Smooth muscle cell (in vitro differentiated cells): ENCODE data around the gene FBN3. TPM values are rescaled to one million over a fixed set of nuclear protein-coding genes. Genes with fewer than 3 reads are reported as not detected.

Experiments
- DNase-seq: peaks from one replicate; lab custom pipeline; 2025; ENCODE audit not compliant: unreplicated experiment; lab: John Stamatoyannopoulos, UW
- H2AFZ ChIP-seq: fragments of 200-600 bp; sonication (generic); 2 replicates; pipeline ENCODE4 v1.6.0; 2016; ENCODE audit warnings: antibody characterized with exemption, low read depth, mild to moderate bottlenecking
- H3F3A ChIP-seq: fragments of 200-600 bp; sonication (generic); 2 replicates; pipeline ENCODE4 v1.6.0; 2017; ENCODE audit warnings: antibody characterized with exemption, low read depth
- H3K27ac ChIP-seq: fragments of 200-600 bp; sonication (generic); 2 replicates; pipeline ENCODE4 v1.5.1; 2016; ENCODE audit warnings: low read depth, mild to moderate bottlenecking
- H3K27me3 ChIP-seq: fragments of 200-600 bp; sonication (generic); 2 replicates; pipeline ENCODE4 v1.6.1; 2016; ENCODE audit warnings: low read depth, mild to moderate bottlenecking
- H3K36me3 ChIP-seq: fragments of 200-600 bp; sonication (generic); 2 replicates; pipeline ENCODE4 v1.5.1; 2016; ENCODE audit warnings: low read depth
- H3K4me1 ChIP-seq: fragments of 200-600 bp; sonication (generic); 2 replicates; pipeline ENCODE4 v1.5.1; 2016; ENCODE audit warnings: low read depth
- H3K4me2 ChIP-seq: fragments of 200-600 bp; sonication (generic); 2 replicates; pipeline ENCODE4 v1.6.0; 2016; ENCODE audit warnings: mild to moderate bottlenecking
- H3K4me3 ChIP-seq: fragments of 200-600 bp; sonication (generic); 2 replicates; pipeline ENCODE4 v1.5.1; 2016; ENCODE audit warnings: mild to moderate bottlenecking
- H3K79me2 ChIP-seq: fragments of 200-600 bp; sonication (generic); 2 replicates; pipeline ENCODE4 v1.6.0; 2016; ENCODE audit warnings: low read depth, mild to moderate bottlenecking
- H3K9ac ChIP-seq: fragments of 200-600 bp; sonication (generic); 2 replicates; pipeline ENCODE4 v1.6.0; 2016; ENCODE audit warnings: low read depth
- H3K9me3 ChIP-seq: fragments of 200-600 bp; sonication (generic); replicated peaks from 2 replicates; pipeline ENCODE4 v1.5.1; 2016; ENCODE audit warnings: low read depth
- H4K20me1 ChIP-seq: fragments of 200-600 bp; sonication (generic); 2 replicates; pipeline ENCODE4 v1.6.0; 2016; ENCODE audit warnings: low read depth
- WGBS: methylation state at CpG from one replicate; pipeline ENCODE4 v1.1.7; 2016; ENCODE audit warnings: low lambda C conversion rate; 5-methylcytosine and 5-hydroxymethylcytosine counted together
- polyA plus RNA-seq: library from polyadenylated mRNA; unstranded; fragments of >200 nt; fragmentation: Nextera tagmentation; extraction: Ambion mirVana; gene quantifications from 2 replicates; pipeline ENCODE4 v1.2.1, GENCODE V29; 2016
- total RNA-seq: library from RNA; depleted of rRNA; stranded (reverse); fragments of >200 nt; gene quantifications from 2 replicates; pipeline ENCODE4 v1.2.3, GENCODE V29; 2014
- TF ChIP-seq, protein P1 (sequence below): fragments of 200-600 bp; sonication (generic); IDR thresholded peaks from 2 replicates; pipeline ENCODE4 v1.5.1; 2017; ENCODE audit warnings: borderline replicate concordance, mild to moderate bottlenecking, antibody characterized with exemption; ENCODE audit not compliant: insufficient read depth, poor library complexity, severe bottlenecking

FBN3 gene
- total and polyA plus RNA-seq, 2 experiments from 2014 or later = not detected

DNA sequence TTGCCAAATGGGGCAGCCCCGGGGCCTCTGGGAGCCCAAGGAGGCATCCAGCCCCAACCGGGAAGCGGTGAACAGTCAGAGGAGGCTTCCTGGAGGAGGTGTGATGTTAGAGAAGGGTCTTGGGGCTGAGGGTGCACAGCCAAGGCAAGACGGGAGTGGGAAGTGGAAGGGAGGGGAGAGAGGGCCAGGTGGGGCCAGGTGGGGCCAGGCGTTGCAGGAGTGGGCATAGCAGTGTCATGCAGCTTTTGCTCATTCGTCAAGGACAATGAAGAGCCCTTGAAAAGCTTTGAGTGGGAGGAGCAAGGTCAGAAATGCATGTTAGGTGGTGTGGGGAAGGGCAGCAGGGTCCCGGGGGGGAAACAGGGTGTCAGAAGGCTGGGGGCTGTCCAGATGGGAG lies 1.8 kb downstream of the FBN3 start:
- H3K9me3 ChIP-seq = no peaks in the 10 kb centered on the region
- H3F3A ChIP-seq = no peaks in the 10 kb centered on the region
- no peaks in the 10 kb centered on the region for H3K36me3 ChIP-seq
- H3K4me3 ChIP-seq = no peak overlapping the region
- no peaks in the 10 kb centered on the region for H4K20me1 ChIP-seq
- no peak for DNase-seq
- no peaks in the 10 kb centered on the region for H3K79me2 ChIP-seq
- 76% methylated on average over 7 of the region's 7 CpGs for WGBS
- H3K27me3 ChIP-seq = peaks cover 22% of the 10 kb centered on the region
- no peak overlapping the region for H2AFZ ChIP-seq
- no peak overlapping the region for H3K27ac ChIP-seq
- H3K4me1 ChIP-seq = no peaks in the 10 kb centered on the region
- TF ChIP-seq, protein P1, sequence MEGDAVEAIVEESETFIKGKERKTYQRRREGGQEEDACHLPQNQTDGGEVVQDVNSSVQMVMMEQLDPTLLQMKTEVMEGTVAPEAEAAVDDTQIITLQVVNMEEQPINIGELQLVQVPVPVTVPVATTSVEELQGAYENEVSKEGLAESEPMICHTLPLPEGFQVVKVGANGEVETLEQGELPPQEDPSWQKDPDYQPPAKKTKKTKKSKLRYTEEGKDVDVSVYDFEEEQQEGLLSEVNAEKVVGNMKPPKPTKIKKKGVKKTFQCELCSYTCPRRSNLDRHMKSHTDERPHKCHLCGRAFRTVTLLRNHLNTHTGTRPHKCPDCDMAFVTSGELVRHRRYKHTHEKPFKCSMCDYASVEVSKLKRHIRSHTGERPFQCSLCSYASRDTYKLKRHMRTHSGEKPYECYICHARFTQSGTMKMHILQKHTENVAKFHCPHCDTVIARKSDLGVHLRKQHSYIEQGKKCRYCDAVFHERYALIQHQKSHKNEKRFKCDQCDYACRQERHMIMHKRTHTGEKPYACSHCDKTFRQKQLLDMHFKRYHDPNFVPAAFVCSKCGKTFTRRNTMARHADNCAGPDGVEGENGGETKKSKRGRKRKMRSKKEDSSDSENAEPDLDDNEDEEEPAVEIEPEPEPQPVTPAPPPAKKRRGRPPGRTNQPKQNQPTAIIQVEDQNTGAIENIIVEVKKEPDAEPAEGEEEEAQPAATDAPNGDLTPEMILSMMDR = no peak
- H3K4me2 ChIP-seq = no peak overlapping the region
- no peak overlapping the region for H3K9ac ChIP-seq

DNA sequence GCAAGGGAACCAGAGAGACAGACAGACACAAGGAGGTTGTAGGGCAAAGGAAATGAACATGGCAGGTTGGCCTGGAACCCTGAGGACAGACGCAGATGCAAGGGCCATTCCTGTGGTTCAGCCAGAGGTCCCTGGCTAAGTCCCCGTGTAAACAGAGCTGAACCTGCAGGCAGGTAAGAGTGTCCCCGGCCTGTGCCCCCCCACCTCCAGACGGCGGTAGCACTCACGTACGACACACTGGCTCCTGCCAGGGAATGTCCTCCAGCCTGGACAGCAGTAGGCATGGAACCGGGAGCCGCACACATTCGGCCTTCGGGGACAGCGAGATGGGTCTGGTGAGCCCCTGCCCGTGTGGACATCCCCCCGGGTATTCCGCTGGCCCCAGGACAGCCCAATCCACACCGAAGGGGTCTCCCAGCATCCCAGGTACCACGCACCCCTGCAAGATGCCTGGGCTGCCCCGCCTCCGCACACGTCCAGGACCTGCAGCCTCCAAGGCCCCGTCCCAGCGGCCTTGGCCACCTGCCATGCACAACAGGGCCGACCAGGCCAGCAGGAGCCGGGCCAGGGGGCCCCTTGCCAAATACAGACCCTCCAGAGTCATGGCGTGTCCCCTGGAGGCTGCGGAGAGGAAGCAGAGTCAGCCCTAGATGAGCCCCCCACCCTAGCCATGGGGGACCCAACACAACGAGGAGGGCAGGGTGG lies 2.4 kb downstream of the FBN3 start:
- H3K27ac ChIP-seq = no peak overlapping the region

DNA sequence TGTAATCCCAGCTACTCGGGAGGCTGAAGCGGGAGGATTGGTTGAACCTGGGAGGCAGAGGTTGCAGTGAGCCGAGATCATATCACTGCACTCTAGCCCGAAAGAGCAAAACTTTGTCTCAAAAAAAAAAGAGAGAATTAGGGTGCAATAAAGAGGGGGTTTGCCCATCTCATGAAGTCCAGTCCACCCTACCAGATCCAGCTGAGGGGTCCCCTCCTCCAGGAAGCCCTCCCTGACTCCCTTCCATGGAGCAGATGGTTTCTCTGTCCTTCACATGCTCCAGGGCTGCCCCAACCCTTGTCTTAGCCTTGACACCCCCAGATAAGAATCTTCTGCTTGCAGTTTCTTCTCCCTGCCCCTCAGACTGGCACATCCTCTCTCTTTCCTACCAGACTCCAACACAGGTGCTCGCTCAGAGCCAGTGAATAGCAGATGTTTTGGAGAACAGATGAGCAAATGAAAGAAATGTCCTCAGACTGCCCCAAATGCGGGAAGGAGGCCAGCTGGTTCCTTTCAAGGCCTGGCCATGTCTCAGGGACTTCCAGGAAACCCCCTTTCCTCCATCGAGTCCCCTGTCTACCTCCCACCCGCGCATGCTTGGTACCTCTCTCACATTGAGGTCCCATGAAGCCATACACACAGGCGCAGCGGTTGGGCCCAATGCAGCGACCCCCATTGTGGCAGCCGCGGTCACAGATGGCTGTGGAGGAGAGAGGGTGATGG lies 5.0 kb downstream of the FBN3 start:
- peaks cover 15% of the 10 kb centered on the region for H3K27me3 ChIP-seq
- DNase-seq = no peak
- no peak overlapping the region for H3K9ac ChIP-seq
- H3F3A ChIP-seq = no peaks in the 10 kb centered on the region
- no peaks in the 10 kb centered on the region for H3K4me1 ChIP-seq
- H3K27ac ChIP-seq = no peak overlapping the region
- H3K79me2 ChIP-seq = no peaks in the 10 kb centered on the region
- no peaks in the 10 kb centered on the region for H3K9me3 ChIP-seq
- no peak overlapping the region for H3K4me2 ChIP-seq
- H4K20me1 ChIP-seq = no peaks in the 10 kb centered on the region
- H3K36me3 ChIP-seq = no peaks in the 10 kb centered on the region
- no peak overlapping the region for H3K4me3 ChIP-seq
- no peak overlapping the region for H2AFZ ChIP-seq
- WGBS = 98% methylated on average over 14 of the region's 14 CpGs
- TF ChIP-seq, protein P1 = no peak

More for the DNA sequence above, 2.4 kb downstream of the FBN3 start:
- TF ChIP-seq, protein P1 = no peak
- 88% methylated on average over 22 of the region's 27 CpGs for WGBS
- Histone ChIP-seq H3K36me3 (no peaks in the 10 kb centered on the region), H4K20me1 (no peaks in the 10 kb centered on the region), H2AFZ (no peak overlapping the region), H3K4me3 (no peak overlapping the region), H3K4me2 (no peak overlapping the region), H3K27me3 (peaks cover 22% of the 10 kb centered on the region), H3K9me3 (no peaks in the 10 kb centered on the region), H3K9ac (no peak overlapping the region), H3F3A (no peaks in the 10 kb centered on the region), H3K4me1 (no peaks in the 10 kb centered on the region), H3K79me2 (no peaks in the 10 kb centered on the region)
- no peak for DNase-seq
